Fibroblast of the aortic adventitia (primary cell): ENCODE results near the gene PSMB3. TPM values are rescaled to one million over a fixed set of nuclear protein-coding genes. Genes with fewer than 3 reads are reported as not detected.

ENCODE experiments used
- DNase-seq: peaks from one replicate; pipeline ENCODE4 v3.0.0-alpha.2; 2010; ENCODE audit warnings: low read depth
- H3K4me3 ChIP-seq: 2 replicates; pipeline ENCODE4 v1.5.1; 2011; ENCODE audit warnings: low read depth, mild to moderate bottlenecking, control low read depth, low read length, moderate library complexity
- CTCF ChIP-seq: IDR thresholded peaks from 2 replicates; pipeline ENCODE4 v1.5.1; 2011; ENCODE audit warnings: mild to moderate bottlenecking, low read length, control low read depth, inconsistent platforms; ENCODE audit not compliant: insufficient read depth
- small RNA-seq: library from RNA; depleted of rRNA; stranded (forward); fragments of <200 nt; gene quantifications from one replicate; pipeline ENCODE3, GENCODE V24; 2012
- total RNA-seq: library from RNA; depleted of rRNA; stranded (reverse); fragments of >200 nt; gene quantifications from 2 replicates; pipeline ENCODE4 v1.2.3, GENCODE V29; 2012; ENCODE audit warnings: low replicate concordance

PSMB3 gene
- total RNA-seq, 1 donor: 293 TPM

GRCh38 chr17:38799501-38800236 lies 47.1 kb downstream of the PSMB3 start, which contains the start of gene PIP4K2B:
PIP4K2B (minus strand) TSS chr17:38799556; CDS start chr17:38799424, 132 bp downstream.
- peak; percentile 98 for DNase-seq
- TF ChIP-seq CTCF: no peak

DNA sequence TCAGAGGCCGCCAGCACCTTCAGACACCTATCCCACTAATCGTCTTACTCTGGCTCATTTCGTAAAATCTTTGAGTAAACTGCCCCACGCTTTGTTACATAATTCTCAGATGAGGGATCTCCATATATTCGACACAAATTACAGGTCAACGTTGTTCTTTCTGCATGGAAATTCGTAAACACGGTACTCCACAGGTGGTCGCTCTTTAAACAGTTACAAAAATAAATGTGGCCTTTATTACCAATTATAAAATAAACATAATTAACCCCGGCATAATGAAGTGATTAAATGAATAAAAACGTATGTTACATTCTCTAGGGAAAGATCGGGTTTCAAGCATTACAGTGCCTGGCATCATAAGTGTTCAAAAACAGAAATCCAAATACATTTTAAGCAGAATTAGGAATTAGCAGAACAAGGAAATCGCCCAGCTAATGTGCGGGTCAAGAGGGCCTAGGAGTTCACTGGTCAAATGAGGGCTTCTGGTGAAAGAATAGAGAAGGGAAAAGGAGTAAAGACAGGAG lies 47.8 kb downstream of the PSMB3 start:
- DNase-seq: no peak
- TF ChIP-seq CTCF: no peak
- peak overlapping the region; percentile 91 for H3K4me3 ChIP-seq

More at GRCh38 chr17:38799501-38800236, 47.1 kb downstream of the PSMB3 start, which contains the start of gene PIP4K2B:
- H3K4me3 ChIP-seq: peak within 1 kb of the TSS; percentile 91

GRCh38 chr17:38809828-38810227 lies 57.3 kb downstream of the PSMB3 start:
- H3K4me3 ChIP-seq: no peak overlapping the region
- TF ChIP-seq CTCF: no peak
- DNase-seq: no peak

Small RNA genes lying within 50 kb of the gene (small RNA-seq; reads per million reads assigned to genes)
- not detected for gene MIR4726
- 0.25 reads per million for gene RNA5SP440
- gene RNU6-866P: not detected

Other genes starting within 250 kb of the PSMB3 start
- gene SRCIN1, start 146.8 kb upstream of the PSMB3 start, total RNA-seq: not detected in 2 replicates
- 0.99 and 5.0 TPM in 2 replicates for gene EPOP, start 77.8 kb upstream of the PSMB3 start, total RNA-seq
- gene MLLT6, start 47.5 kb upstream of the PSMB3 start, total RNA-seq: 19.1 and 38.7 TPM in 2 replicates
- gene CISD3, start 22.4 kb upstream of the PSMB3 start, total RNA-seq: 3.4 and 6.5 TPM in 2 replicates
- 2.9 and 4.8 TPM in 2 replicates for gene PCGF2, start 4.4 kb upstream of the PSMB3 start, total RNA-seq
- 25.2 and 56.8 TPM in 2 replicates for gene PIP4K2B, start 46.8 kb downstream of the PSMB3 start, total RNA-seq
- gene CWC25, start 72.6 kb downstream of the PSMB3 start, total RNA-seq: 10.4 and 27.8 TPM in 2 replicates
- 638 and 2,401 TPM in 2 replicates for gene RPL23, start 101.0 kb downstream of the PSMB3 start, total RNA-seq
- 65.6 and 174 TPM in 2 replicates for gene LASP1, start 117.3 kb downstream of the PSMB3 start, total RNA-seq
- gene FBXO47, start 214.7 kb downstream of the PSMB3 start, total RNA-seq: under 0.01 TPM in 1 of 2 replicates, not detected in the other